GM12878 (cell line): Measurements from ENCODE around the gene NES. TPM values are rescaled to one million over a fixed set of nuclear protein-coding genes. Genes with fewer than 3 reads are reported as not detected.

Source experiments
- ATAC-seq: fragments of 200-7000 bp; cut with Tn5 transposase; 3 replicates; pipeline ENCODE4 v1.9.1; 2020; ENCODE audit warnings: mild to moderate bottlenecking, moderate library complexity
- BruUV-seq: library from RNA; stranded (reverse); fragments of 400-500 nt; replicated peaks from 2 replicates; lab custom pipeline; 2021; lab: Mats Ljungman, UMichigan
- CTCF ChIA-PET: fragments of 300-600 bp; sonication (Branson Sonifier 250); formaldehyde crosslinking; extraction: SDS; loops from one replicate; lab custom pipeline; 2021; ENCODE audit warnings: inconsistent platforms; lab: Yijun Ruan, JAX
- POLR2A ChIA-PET: fragments of 350-600 bp; formaldehyde crosslinking; extraction: SDS; loops from one replicate; lab custom pipeline; 2021; ENCODE audit warnings: inconsistent platforms; lab: Charles Lee
- RAD21 ChIA-PET: fragments of 300-600 bp; sonication (Branson Sonifier 250); formaldehyde crosslinking; loops from one replicate; lab custom pipeline; 2023; ENCODE audit warnings: antibody characterized with exemption; ENCODE audit not compliant: unreplicated experiment; lab: Charles Lee
- SMC1A ChIA-PET: fragments of 300-600 bp; sonication (Branson Sonifier 250); formaldehyde crosslinking; loops from one replicate; lab custom pipeline; 2023; ENCODE audit not compliant: unreplicated experiment, uncharacterized antibody; lab: Charles Lee
- DNase-seq: peaks from one replicate; pipeline ENCODE4 v3.0.0-alpha.2; 2011; ENCODE audit warnings: low read depth, low spot score
- FAIRE-seq: peaks from 3 replicates; lab custom pipeline; 2011; peaks lifted over from hg19 to GRCh38; lab: Jason Lieb, UNC
- H2AFZ ChIP-seq: 2 replicates; pipeline ENCODE4 v1.6.0; 2011; ENCODE audit warnings: low read depth, low read length, control low read depth; ENCODE audit not compliant: control insufficient read depth
- H3K27ac ChIP-seq: 2 replicates; pipeline ENCODE4 v1.5.1; 2011; ENCODE audit warnings: control low read depth; ENCODE audit not compliant: control insufficient read depth, insufficient read depth
- H3K27me3 ChIP-seq, 2 experiments: replicated peaks in 1 of 2; 2 replicates each; pipeline versions ENCODE4 v1.6.0 to v1.6.1; 2011; ENCODE audit warnings: low read length in 1 of 2; ENCODE audit not compliant: control insufficient read depth in 2 of 2, insufficient read depth in 2 of 2
- H3K36me3 ChIP-seq, 2 experiments: 2 replicates each; pipeline ENCODE4 v1.5.1; 2011; ENCODE audit warnings: low read length in 1 of 2; ENCODE audit not compliant: control insufficient read depth in 2 of 2, insufficient read depth in 2 of 2
- H3K4me1 ChIP-seq: 2 replicates; pipeline ENCODE4 v1.6.1; 2011; ENCODE audit warnings: mild to moderate bottlenecking, low read length, moderate library complexity, mixed read lengths; ENCODE audit not compliant: control insufficient read depth, insufficient read depth
- H3K4me2 ChIP-seq: 2 replicates; pipeline ENCODE4 v1.6.0; 2011; ENCODE audit warnings: control low read depth; ENCODE audit not compliant: control insufficient read depth, insufficient read depth
- H3K4me3 ChIP-seq: fragments of 200-600 bp; sonication (generic); 2 replicates; pipeline ENCODE4 v1.5.1; 2016
- H3K79me2 ChIP-seq: 2 replicates; pipeline ENCODE4 v1.6.0; 2011; ENCODE audit warnings: low read length; ENCODE audit not compliant: control insufficient read depth, insufficient read depth
- H3K9ac ChIP-seq: 2 replicates; pipeline ENCODE4 v1.8.0; 2011; ENCODE audit warnings: low read length, control low read depth, mixed read lengths; ENCODE audit not compliant: control insufficient read depth, insufficient read depth
- H3K9me3 ChIP-seq: replicated peaks from 3 replicates; pipeline ENCODE4 v1.5.1; 2011; ENCODE audit warnings: mild to moderate bottlenecking, low read length; ENCODE audit not compliant: control insufficient read depth, insufficient read depth
- H4K20me1 ChIP-seq: 2 replicates; pipeline ENCODE4 v1.6.0; 2011; ENCODE audit not compliant: control insufficient read depth, insufficient read depth
- CEBPB ChIP-seq, 2 experiments: fragments of 150-350 bp in 1 of 2; IDR thresholded peaks; 2 replicates each; pipeline ENCODE4 v1.6.1; 2012 to 2014; ENCODE audit warnings: low read depth in 2 of 2, low read length in 2 of 2, borderline replicate concordance in 1 of 2, inconsistent platforms in 1 of 2
- KDM1A ChIP-seq: fragments of 200-600 bp; sonication (generic); IDR thresholded peaks from 2 replicates; pipeline ENCODE4 v1.6.1; 2016; ENCODE audit warnings: borderline replicate concordance
- KLF5 ChIP-seq: fragments of 450-650 bp; IDR thresholded peaks from 2 replicates; pipeline ENCODE4 v1.6.1; 2014; ENCODE audit warnings: mild to moderate bottlenecking; ENCODE audit not compliant: partially characterized antibody
- MTA2 ChIP-seq: fragments of 450-650 bp; IDR thresholded peaks from 2 replicates; pipeline ENCODE4 v1.6.1; 2016; ENCODE audit warnings: low read depth, mild to moderate bottlenecking, moderate library complexity
- NRF1 ChIP-seq: conservative IDR thresholded peaks from 2 replicates; pipeline ENCODE4 v1.6.1; 2011; ENCODE audit warnings: mild to moderate bottlenecking, low read depth, low read length, improper control_type of control experiment
- PAX8 ChIP-seq: fragments of 450-650 bp; IDR thresholded peaks from 2 replicates; pipeline ENCODE4 v1.6.1; 2017; ENCODE audit warnings: mild to moderate bottlenecking, moderate library complexity
- SMC3 ChIP-seq: IDR thresholded peaks from 2 replicates; pipeline ENCODE4 v1.6.1; 2011; ENCODE audit warnings: low read length, improper control_type of control experiment, borderline replicate concordance
- SUPT20H ChIP-seq: IDR thresholded peaks from 2 replicates; pipeline ENCODE4 v1.6.1; 2011; ENCODE audit warnings: low read depth, mild to moderate bottlenecking, low read length, moderate library complexity, borderline replicate concordance; ENCODE audit not compliant: control insufficient read depth
- TAF1 ChIP-seq: IDR thresholded peaks from 2 replicates; pipeline ENCODE4 v1.6.1; 2011; ENCODE audit warnings: mild to moderate bottlenecking, low read depth, low read length, borderline replicate concordance
- TARDBP ChIP-seq: IDR thresholded peaks from 2 replicates; pipeline ENCODE4 v1.6.1; 2016; ENCODE audit warnings: borderline replicate concordance
- ZNF592 ChIP-seq: fragments of 450-650 bp; IDR thresholded peaks from 2 replicates; pipeline ENCODE4 v1.6.1; 2017; ENCODE audit warnings: mild to moderate bottlenecking, moderate library complexity
- WGBS: methylation state at CpG from one replicate; pipeline ENCODE4 v1.1.6; 2016; ENCODE audit warnings: low lambda C conversion rate; ENCODE audit not compliant: insufficient replicate concordance, insufficient coverage; ENCODE audit errors: missing lambda C conversion rate; 5-methylcytosine and 5-hydroxymethylcytosine counted together
- in situ Hi-C: fragments of 300-500 bp; cut with MboI; formaldehyde crosslinking; loops from 9 replicates; pipeline ENCODE4 v1.14.3; 2018; ENCODE audit warnings: mixed read lengths
- intact Hi-C: fragments of 100-400 bp; cut with micrococcal nuclease; formaldehyde crosslinking; loops from one replicate; pipeline ENCODE4 v1.14.2; 2022; ENCODE audit not compliant: unreplicated experiment
- polyA plus RNA-seq, 11 experiments: library from polyadenylated mRNA; depleted of rRNA in 4 of 11; unstranded in 6 of 11; stranded (reverse) in 5 of 11; fragments of >200 nt; fragmentation: Nextera tagmentation in 4 of 11; fragmentation: Illumina TruSeq in 1 of 11; extraction: Ambion mirVana in 4 of 11; extraction: Trizol in 1 of 11; gene quantifications; 1 replicate in 1 of 11; 2 replicates in 10 of 11; pipeline versions ENCODE4 v1.2.1 to v1.2.3, GENCODE V29; 2011 to 2016; ENCODE audit warnings: inconsistent platforms in 2 of 11, missing spikeins in 2 of 11, low read depth in 1 of 11
- total RNA-seq, 4 experiments: library from RNA; depleted of rRNA in 3 of 4; stranded (reverse); fragments of >200 nt in 3 of 4; fragmentation: Illumina TruSeq in 1 of 4; extraction: Trizol in 1 of 4; gene quantifications; 2 replicates each; pipeline versions ENCODE4 v1.2.1 to v1.2.3, GENCODE V29; 2013 to 2021

The NES gene
- total and polyA plus RNA-seq, 10 of the 15 experiments (the other 5 are each of a cell fraction or from before 2014, with no cell fraction given) = under 0.01 to 0.15 (median 0.02) TPM; not detected in 4

GRCh38 chr1:156708218-156708661 lies 31.0 kb upstream of the NES start (continued):
- TF ChIP-seq ZNF592 (no peak), KDM1A (no peak), SUPT20H (no peak)

- no peak for DNase-seq
- Histone ChIP-seq H3K27me3 (peaks cover 10 to 15% of the 10 kb centered on the region in 2 experiments), H2AFZ (no peak overlapping the region), H3K4me3 (no peak overlapping the region), H3K4me2 (no peak overlapping the region), H3K36me3 (no peaks in the 10 kb centered on the region; a peak in 2 of 4 replicates), H3K4me1 (peaks cover 6% of the 10 kb centered on the region), H3K27ac (no peak overlapping the region), H3K9me3 (no peaks in the 10 kb centered on the region), H3K9ac (no peak overlapping the region), H3K79me2 (no peaks in the 10 kb centered on the region), H4K20me1 (no peaks in the 10 kb centered on the region; the same call in 1 of the 2 replicates)
- intact Hi-C loops (no loop called here), in situ Hi-C loops (no loop called here)
- RAD21 ChIA-PET = interaction anchor here (0.6 to 3.6 kb wide), 6 partner anchors 14 to 181 kb away, joined by 3 to 28 read pairs (median 10); partner anchors contain the start of gene INSRR
- no peak for FAIRE-seq
- BruUV-seq = no TSS peak
- ATAC-seq = no peak
- 38% methylated on average over 7 of the region's 8 CpGs for WGBS
- CTCF ChIA-PET = interaction anchor here (0.6 to 9.5 kb wide), 12 partner anchors 11 to 432 kb away, joined by 3 to 157 read pairs (median 10); partner anchors contain the start of genes INSRR, ISG20L2, METTL25B and NTRK1
- POLR2A ChIA-PET = interaction anchor here (1.4 kb wide), 1 partner anchor 21 kb away, joined by 4 read pairs; the partner anchor contains the start of genes ISG20L2 and METTL25B
- SMC1A ChIA-PET = interaction anchor here (0.9 to 2.4 kb wide), 5 partner anchors 16 to 23 kb away, joined by 3 to 11 read pairs (median 7); no protein-coding TSS in a partner anchor
- TF ChIP-seq CEBPB (IDR thresholded peaks at IDR 0.05; ENCODE audit: borderline replicate concordance in 1 of 2, low read depth in 2 of 2, low read length in 2 of 2) (no peak), TAF1 (no peak), TARDBP (no peak), MTA2 (no peak), SMC3 (no peak), NRF1 (no peak), PAX8 (no peak), KLF5 (no peak)
These were observed 30.4 kb upstream of the NES start for GRCh38 chr1:156707417-156708217.
